Measurements from ENCODE around the gene FCHO2.

- TF ChIP-seq CTCF (IDR thresholded peaks at IDR 0.05) (no peak), POLR2A (IDR thresholded peaks at IDR 0.05) (no peak)
Measured at GRCh38 chr5:73096239-73096575, 140.4 kb downstream of the FCHO2 start.

Measured in body of pancreas (tissue), 4 donors.